ENCODE results near the gene PRIMA1. TPM values are rescaled to one million over a fixed set of nuclear protein-coding genes. Genes with fewer than 3 reads are reported as not detected.

The PRIMA1 gene
- total RNA-seq, 1 experiment from 2014 or later: 2.3 TPM

- Histone ChIP-seq H3K4me1 (ENCODE audit: insufficient read depth, low read length) (no peaks in the 10 kb centered on the region), H2BK12ac (ENCODE audit: insufficient read length, low read depth, low read length) (no peak overlapping the region), H3K9me3 (ENCODE audit: control insufficient read depth, low read depth, low read length) (no peaks in the 10 kb centered on the region), H2AK5ac (ENCODE audit: insufficient read length, low read length) (no peak overlapping the region), H3K23me2 (ENCODE audit: insufficient read length, low read depth, low read length, poor library complexity, severe bottlenecking) (no peaks in the 10 kb centered on the region), H3K79me2 (ENCODE audit: insufficient read depth, low read length) (no peaks in the 10 kb centered on the region), H3K14ac (ENCODE audit: insufficient read depth, low read length) (no peak overlapping the region), H3K9ac (ENCODE audit: extremely low read depth, insufficient read length, low read length) (no peak overlapping the region), H3K56ac (ENCODE audit: insufficient read length, low read depth, low read length) (no peak overlapping the region), H3K27me3 (ENCODE audit: insufficient read depth, low read length) (no peaks in the 10 kb centered on the region), H3K79me1 (ENCODE audit: insufficient read depth, low read depth, low read length, poor library complexity, severe bottlenecking) (no peaks in the 10 kb centered on the region), H3K27ac (ENCODE audit: insufficient read length, low read depth, low read length) (no peak overlapping the region), H2AFZ (ENCODE audit: low read length) (no peak overlapping the region), H2BK20ac (ENCODE audit: low read depth, low read length, poor library complexity, severe bottlenecking) (no peak overlapping the region), H2BK120ac (ENCODE audit: low read depth, low read length, poor library complexity, severe bottlenecking) (no peak overlapping the region), H4K5ac (ENCODE audit: insufficient read length, low read depth, low read length) (no peak overlapping the region), H3K23ac (ENCODE audit: insufficient read length, low read depth, low read length) (no peak overlapping the region), H3K4ac (ENCODE audit: low read depth, low read length) (no peak overlapping the region), H3T11ph (ENCODE audit: low read length) (no peak overlapping the region), H3K18ac (ENCODE audit: insufficient read length, low read depth, low read length) (no peak overlapping the region), H4K91ac (ENCODE audit: insufficient read length, low read depth, low read length) (no peak overlapping the region), H4K8ac (replicated peaks; ENCODE audit: insufficient read length, low read depth, low read length) (no peak overlapping the region), H3K4me2 (ENCODE audit: insufficient read depth, insufficient read length, low read length) (no peak overlapping the region), H4K20me1 (ENCODE audit: control insufficient read depth, insufficient read depth, insufficient read length) (no peaks in the 10 kb centered on the region), H2BK5ac (ENCODE audit: insufficient read length, low read length) (no peak overlapping the region), H2BK15ac (ENCODE audit: low read depth, low read length) (no peak overlapping the region)
- TF ChIP-seq CTCF (conservative IDR thresholded peaks at IDR 0.05): no peak
- Mint-ChIP-seq H3K27ac (0 out of 7 replicates have a peak overlapping the region, but pooled peaks of 1 of the 3 experiments have one; percentile 52), H3K36me3 (ENCODE audit: insufficient read depth in 1 of 3, low read depth in 3 of 3) (no peaks in the 10 kb centered on the region; a peak in 2 of 7 replicates), H3K9me3 (peaks cover 0 to 3% of the 10 kb centered on the region in 2 experiments; a peak in 2 of 5 replicates), H3K27me3 (ENCODE audit: low read depth) (peaks cover 1% of the 10 kb centered on the region; the same call in 1 of the 2 replicates), H3K4me1 (peaks cover 2 to 7% of the 10 kb centered on the region in 2 experiments; a peak in 3 of 4 replicates), H3K4me3 (no peak overlapping the region)
- no peak for DNase-seq
- WGBS (ENCODE audit: extremely low coverage, insufficient read length, low lambda C conversion rate): no CpG with 5 or more reads among the region's 9 CpGs
Observed at GRCh38 chr14:93725993-93726392, 62.3 kb downstream of the PRIMA1 start.

Measured in H9 (cell line).